Endothelial cell of umbilical vein (primary cell): Measurements from ENCODE around the gene GYS2.

Source experiments
- EZH2 ChIP-seq: IDR thresholded peaks from 2 replicates; pipeline ENCODE4 v1.6.1; 2012; ENCODE audit warnings: borderline replicate concordance, low read depth, mild to moderate bottlenecking, moderate library complexity, low read length, inconsistent platforms; ENCODE audit not compliant: severe bottlenecking
- GATA2 ChIP-seq: IDR thresholded peaks from 2 replicates; pipeline ENCODE4 v1.7.0; 2011; ENCODE audit warnings: low read depth, mild to moderate bottlenecking, moderate library complexity, mixed read lengths, low read length; ENCODE audit not compliant: insufficient read length, insufficient read depth
- JUN ChIP-seq: IDR thresholded peaks from 2 replicates; pipeline ENCODE4 v1.6.1; 2011; ENCODE audit warnings: borderline replicate concordance, low read depth; ENCODE audit not compliant: insufficient read length, insufficient read depth
- POLR2A ChIP-seq: IDR thresholded peaks from 2 replicates; pipeline ENCODE4 v1.6.1; 2012; ENCODE audit warnings: low read depth, mild to moderate bottlenecking, control low read depth, low read length
- POLR2AphosphoS5 ChIP-seq: IDR thresholded peaks from 2 replicates; pipeline ENCODE4 v1.6.1; 2012; ENCODE audit warnings: low read depth, mild to moderate bottlenecking, control low read depth, low read length, moderate library complexity; ENCODE audit not compliant: insufficient read depth
- TF ChIP-seq, protein P1 (sequence below), 2 donors: IDR thresholded peaks; 1 replicate in 1 of 2; 2 replicates in 1 of 2; pipeline ENCODE4 v1.5.1; 2011; ENCODE audit warnings: low read length in 2 of 2, mild to moderate bottlenecking in 2 of 2, moderate library complexity in 2 of 2, control low read depth in 1 of 2, inconsistent platforms in 1 of 2, low read depth in 1 of 2; ENCODE audit not compliant: insufficient read depth in 1 of 2; ENCODE audit errors: extremely low read depth in 1 of 2
- TF ChIP-seq, protein P2 (sequence below): IDR thresholded peaks from 2 replicates; pipeline ENCODE4 v1.6.1; 2011; ENCODE audit not compliant: insufficient read depth, insufficient read length

DNA sequence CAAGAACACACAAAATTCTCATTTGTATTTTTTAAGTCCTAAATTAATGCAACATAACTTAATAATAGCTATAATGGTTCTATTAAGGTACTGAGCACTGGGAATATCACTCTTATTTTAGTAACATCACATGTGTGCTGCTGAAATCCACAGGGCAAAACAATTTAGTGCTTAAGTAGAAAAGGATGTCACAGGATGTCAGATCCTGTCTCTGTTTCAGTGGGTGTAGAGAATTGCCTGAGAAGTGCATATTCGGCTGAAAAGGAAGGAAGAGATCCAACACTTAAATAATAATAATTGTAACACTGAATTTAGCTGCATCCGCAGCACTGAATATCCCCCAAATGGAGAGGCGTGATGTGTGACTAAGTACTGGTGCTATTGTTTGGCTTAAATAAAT is 44.4 kb upstream of the GYS2 start:
- TF ChIP-seq, protein P1, sequence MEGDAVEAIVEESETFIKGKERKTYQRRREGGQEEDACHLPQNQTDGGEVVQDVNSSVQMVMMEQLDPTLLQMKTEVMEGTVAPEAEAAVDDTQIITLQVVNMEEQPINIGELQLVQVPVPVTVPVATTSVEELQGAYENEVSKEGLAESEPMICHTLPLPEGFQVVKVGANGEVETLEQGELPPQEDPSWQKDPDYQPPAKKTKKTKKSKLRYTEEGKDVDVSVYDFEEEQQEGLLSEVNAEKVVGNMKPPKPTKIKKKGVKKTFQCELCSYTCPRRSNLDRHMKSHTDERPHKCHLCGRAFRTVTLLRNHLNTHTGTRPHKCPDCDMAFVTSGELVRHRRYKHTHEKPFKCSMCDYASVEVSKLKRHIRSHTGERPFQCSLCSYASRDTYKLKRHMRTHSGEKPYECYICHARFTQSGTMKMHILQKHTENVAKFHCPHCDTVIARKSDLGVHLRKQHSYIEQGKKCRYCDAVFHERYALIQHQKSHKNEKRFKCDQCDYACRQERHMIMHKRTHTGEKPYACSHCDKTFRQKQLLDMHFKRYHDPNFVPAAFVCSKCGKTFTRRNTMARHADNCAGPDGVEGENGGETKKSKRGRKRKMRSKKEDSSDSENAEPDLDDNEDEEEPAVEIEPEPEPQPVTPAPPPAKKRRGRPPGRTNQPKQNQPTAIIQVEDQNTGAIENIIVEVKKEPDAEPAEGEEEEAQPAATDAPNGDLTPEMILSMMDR (IDR thresholded peaks at IDR 0.05; ENCODE audit: extremely low read depth in 1 of 2, insufficient read depth in 1 of 2, low read depth in 1 of 2, low read length in 2 of 2), result no peak
- TF ChIP-seq EZH2 (no peak), JUN (no peak), POLR2AphosphoS5 (no peak), POLR2A (no peak), GATA2 (no peak)
- TF ChIP-seq, protein P2, sequence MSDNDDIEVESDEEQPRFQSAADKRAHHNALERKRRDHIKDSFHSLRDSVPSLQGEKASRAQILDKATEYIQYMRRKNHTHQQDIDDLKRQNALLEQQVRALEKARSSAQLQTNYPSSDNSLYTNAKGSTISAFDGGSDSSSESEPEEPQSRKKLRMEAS, result no peak
